ENCODE results near the gene KLRK1. TPM values are rescaled to one million over a fixed set of nuclear protein-coding genes. Genes with fewer than 3 reads are reported as not detected.
"Not testable (repeated sequence)": the region's sequence is repeated elsewhere in the genome, so short reads cannot be mapped to it uniquely, and the experiment has no call there.

Gene KLRK1
- total RNA-seq, 1 experiment from 2014 or later: 2.3 TPM

DNA sequence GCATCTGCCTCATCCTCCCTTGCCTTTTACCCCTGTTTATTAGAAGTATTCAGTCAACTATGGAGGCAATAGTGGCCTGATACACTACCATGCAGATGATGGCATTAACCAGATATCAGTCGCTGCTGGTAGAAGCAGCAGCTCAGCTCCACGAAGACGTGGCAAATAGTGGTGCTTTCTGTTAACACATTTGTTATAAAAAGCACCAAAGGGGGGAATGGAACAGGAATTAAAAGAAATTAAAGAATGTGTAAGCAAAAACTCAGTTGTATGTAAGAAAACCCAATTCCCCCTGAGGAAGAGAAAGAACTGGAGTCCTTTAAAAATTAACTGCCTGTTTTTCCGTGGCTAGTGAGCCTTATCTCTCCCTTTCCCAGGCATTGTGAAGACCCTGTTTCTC is 22.1 kb downstream of the KLRK1 start:
- ATAC-seq; H3K9me2 ChIP-seq (ENCODE audit: insufficient read depth); H3K4me3 ChIP-seq (replicated peaks in 1 of 2; ENCODE audit: low read depth in 1 of 2, low read length in 2 of 2); H3K27me3 ChIP-seq (ENCODE audit: insufficient read depth, low read length); H3K9me3 ChIP-seq (ENCODE audit: control insufficient read depth in 1 of 2, insufficient read depth in 1 of 2, low read depth in 1 of 2, low read length in 2 of 2); H3K79me2 ChIP-seq (ENCODE audit: insufficient read depth, low read length); BruUV-seq (replicated peaks); H3K36me3 ChIP-seq (ENCODE audit: control insufficient read depth in 1 of 2, insufficient read depth in 2 of 2, low read length in 2 of 2); intact Hi-C loops (cut with micrococcal nuclease); POLR2A ChIA-PET; H2AFZ ChIP-seq (ENCODE audit: low read depth, low read length, poor library complexity, severe bottlenecking); H3K27ac ChIP-seq (ENCODE audit: low read depth, low read length); DNase-seq (ENCODE audit: low read depth, low spot score); H3K9ac ChIP-seq (ENCODE audit: low read length); H3K4me2 ChIP-seq (ENCODE audit: low read length); H4K20me1 ChIP-seq (ENCODE audit: insufficient read depth): not testable (repeated sequence)
- H3K4me1 ChIP-seq (ENCODE audit: control insufficient read depth in 1 of 2, insufficient read depth in 2 of 2, low read length in 2 of 2): peaks cover 29 to 48% of the 10 kb centered on the region in 2 experiments; a peak in 3 of 4 replicates
- RAD21 ChIA-PET (ENCODE audit: low non-redundant PET in 1 of 2, low total read pairs in 2 of 2, uncharacterized antibody in 2 of 2, unreplicated experiment in 2 of 2): interaction anchor here in 1 of 2 experiments (1.2 kb wide), 1 partner anchor 194 kb away, joined by 4 read pairs; no protein-coding TSS in a partner anchor
- CTCF ChIA-PET: interaction anchor here (0.8 to 3.1 kb wide), 6 partner anchors 25 to 404 kb away, joined by 3 to 29 read pairs (median 8); no protein-coding TSS in a partner anchor

DNA sequence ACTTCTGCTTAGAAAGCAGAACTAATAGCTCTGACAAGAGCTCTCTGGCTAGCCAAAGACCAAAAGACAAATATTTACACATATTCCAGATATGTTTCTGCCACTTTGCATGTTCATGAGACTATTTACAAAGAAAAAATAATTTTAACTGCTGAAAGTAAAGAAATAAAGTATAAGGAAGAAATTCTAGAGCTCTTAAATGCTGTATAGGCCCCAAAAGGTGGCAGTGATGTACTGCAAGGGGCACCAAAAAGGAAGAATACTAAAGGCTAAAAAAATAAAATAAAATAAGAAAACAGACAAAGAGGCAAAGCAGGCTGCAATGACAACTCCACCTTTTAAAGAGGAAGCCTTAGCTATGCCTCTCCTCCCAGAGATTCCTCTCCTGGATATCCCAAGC is 23.0 kb downstream of the KLRK1 start:
- H3K79me2 ChIP-seq (ENCODE audit: insufficient read depth, low read length): no peaks in the 10 kb centered on the region
- peaks cover 25 to 48% of the 10 kb centered on the region in 2 experiments; a peak in 3 of 4 replicates for H3K4me1 ChIP-seq (ENCODE audit: control insufficient read depth in 1 of 2, insufficient read depth in 2 of 2, low read length in 2 of 2)
- H3K27ac ChIP-seq (ENCODE audit: low read depth, low read length): peak overlapping the region; percentile 89
- BruUV-seq (replicated peaks): no TSS peak
- ChIA-PET POLR2A (no interaction called here), CTCF (interaction anchor here (0.8 to 3.1 kb wide), 9 partner anchors 26 to 404 kb away, joined by 3 to 29 read pairs (median 4); no protein-coding TSS in a partner anchor), RAD21 (ENCODE audit: low non-redundant PET in 1 of 2, low total read pairs in 2 of 2, uncharacterized antibody in 2 of 2, unreplicated experiment in 2 of 2) (interaction anchor here in 1 of 2 experiments (0.5 to 1.2 kb wide), 2 partner anchors 142 to 195 kb away, joined by 4 to 7 read pairs; no protein-coding TSS in a partner anchor)
- no peaks in the 10 kb centered on the region for H3K9me2 ChIP-seq (ENCODE audit: insufficient read depth)
- H3K36me3 ChIP-seq (ENCODE audit: control insufficient read depth in 1 of 2, insufficient read depth in 2 of 2, low read length in 2 of 2): no peaks in the 10 kb centered on the region
- no peaks in the 10 kb centered on the region for H3K27me3 ChIP-seq (ENCODE audit: insufficient read depth, low read length)
- peaks cover 0 to 7% of the 10 kb centered on the region in 2 experiments; a peak in 2 of 4 replicates for H3K9me3 ChIP-seq (ENCODE audit: control insufficient read depth in 1 of 2, insufficient read depth in 1 of 2, low read depth in 1 of 2, low read length in 2 of 2)
- no peak overlapping the region for H3K9ac ChIP-seq (ENCODE audit: low read length)
- intact Hi-C loops (cut with micrococcal nuclease): no loop called here
- ATAC-seq (no peak), DNase-seq (ENCODE audit: low read depth, low spot score) (no peak)
- peak overlapping the region; percentile 67 for H2AFZ ChIP-seq (ENCODE audit: low read depth, low read length, poor library complexity, severe bottlenecking)
- peak overlapping the region; percentile 90; the same call in 1 of the 2 replicates for H3K4me2 ChIP-seq (ENCODE audit: low read length)
- H4K20me1 ChIP-seq (ENCODE audit: insufficient read depth): no peaks in the 10 kb centered on the region
- H3K4me3 ChIP-seq (replicated peaks in 1 of 2; ENCODE audit: low read depth in 1 of 2, low read length in 2 of 2): no peak overlapping the region
- TF ChIP-seq SIN3A (IDR thresholded peaks at IDR 0.05; ENCODE audit: low read depth): no peak
- TF ChIP-seq JUND (IDR thresholded peaks at IDR 0.05): no peak
- TF ChIP-seq ZFX (IDR thresholded peaks at IDR 0.05): no peak
- no peak for TF ChIP-seq SRF (IDR thresholded peaks at IDR 0.05; ENCODE audit: low read depth)
- TF ChIP-seq TCF7L2 (IDR thresholded peaks at IDR 0.05; ENCODE audit: borderline replicate concordance, extremely low read depth, insufficient read depth, insufficient read length): no peak
- TF ChIP-seq, protein P1, sequence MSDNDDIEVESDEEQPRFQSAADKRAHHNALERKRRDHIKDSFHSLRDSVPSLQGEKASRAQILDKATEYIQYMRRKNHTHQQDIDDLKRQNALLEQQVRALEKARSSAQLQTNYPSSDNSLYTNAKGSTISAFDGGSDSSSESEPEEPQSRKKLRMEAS (IDR thresholded peaks at IDR 0.05): peak; percentile 39; the same call in 1 of the 2 replicates
- TF ChIP-seq, protein P2, sequence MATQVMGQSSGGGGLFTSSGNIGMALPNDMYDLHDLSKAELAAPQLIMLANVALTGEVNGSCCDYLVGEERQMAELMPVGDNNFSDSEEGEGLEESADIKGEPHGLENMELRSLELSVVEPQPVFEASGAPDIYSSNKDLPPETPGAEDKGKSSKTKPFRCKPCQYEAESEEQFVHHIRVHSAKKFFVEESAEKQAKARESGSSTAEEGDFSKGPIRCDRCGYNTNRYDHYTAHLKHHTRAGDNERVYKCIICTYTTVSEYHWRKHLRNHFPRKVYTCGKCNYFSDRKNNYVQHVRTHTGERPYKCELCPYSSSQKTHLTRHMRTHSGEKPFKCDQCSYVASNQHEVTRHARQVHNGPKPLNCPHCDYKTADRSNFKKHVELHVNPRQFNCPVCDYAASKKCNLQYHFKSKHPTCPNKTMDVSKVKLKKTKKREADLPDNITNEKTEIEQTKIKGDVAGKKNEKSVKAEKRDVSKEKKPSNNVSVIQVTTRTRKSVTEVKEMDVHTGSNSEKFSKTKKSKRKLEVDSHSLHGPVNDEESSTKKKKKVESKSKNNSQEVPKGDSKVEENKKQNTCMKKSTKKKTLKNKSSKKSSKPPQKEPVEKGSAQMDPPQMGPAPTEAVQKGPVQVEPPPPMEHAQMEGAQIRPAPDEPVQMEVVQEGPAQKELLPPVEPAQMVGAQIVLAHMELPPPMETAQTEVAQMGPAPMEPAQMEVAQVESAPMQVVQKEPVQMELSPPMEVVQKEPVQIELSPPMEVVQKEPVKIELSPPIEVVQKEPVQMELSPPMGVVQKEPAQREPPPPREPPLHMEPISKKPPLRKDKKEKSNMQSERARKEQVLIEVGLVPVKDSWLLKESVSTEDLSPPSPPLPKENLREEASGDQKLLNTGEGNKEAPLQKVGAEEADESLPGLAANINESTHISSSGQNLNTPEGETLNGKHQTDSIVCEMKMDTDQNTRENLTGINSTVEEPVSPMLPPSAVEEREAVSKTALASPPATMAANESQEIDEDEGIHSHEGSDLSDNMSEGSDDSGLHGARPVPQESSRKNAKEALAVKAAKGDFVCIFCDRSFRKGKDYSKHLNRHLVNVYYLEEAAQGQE (IDR thresholded peaks at IDR 0.05; ENCODE audit: low read depth): no peak
- TF ChIP-seq FOSL1 (IDR thresholded peaks at IDR 0.05; ENCODE audit: low read depth): no peak
- TF ChIP-seq, protein P3, sequence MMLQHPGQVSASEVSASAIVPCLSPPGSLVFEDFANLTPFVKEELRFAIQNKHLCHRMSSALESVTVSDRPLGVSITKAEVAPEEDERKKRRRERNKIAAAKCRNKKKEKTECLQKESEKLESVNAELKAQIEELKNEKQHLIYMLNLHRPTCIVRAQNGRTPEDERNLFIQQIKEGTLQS (IDR thresholded peaks at IDR 0.05): no peak
- TF ChIP-seq EZH2 (IDR thresholded peaks at IDR 0.05): no peak
- TF ChIP-seq EZH2phosphoT487 (IDR thresholded peaks at IDR 0.05; ENCODE audit: borderline replicate concordance): no peak
- TF ChIP-seq SP1 (IDR thresholded peaks at IDR 0.05; ENCODE audit: low read depth): peak; percentile 30; the same call in 1 of the 2 replicates
- no peak for TF ChIP-seq CEBPB (IDR thresholded peaks at IDR 0.05; ENCODE audit: low read depth)
- no peak for TF ChIP-seq POLR2A (IDR thresholded peaks at IDR 0.05; ENCODE audit: borderline replicate concordance, extremely low read depth, insufficient read depth, insufficient read length)
- TF ChIP-seq ZNF274 (IDR thresholded peaks at IDR 0.05; ENCODE audit: low read depth, low read length): no peak
- no peak for TF ChIP-seq YY1 (IDR thresholded peaks at IDR 0.05; ENCODE audit: extremely low read depth, insufficient replicate concordance, low read depth, low read length)
- 0 out of 2 replicates have a peak, but pooled peaks have one; percentile 14 for TF ChIP-seq ELF1 (IDR thresholded peaks at IDR 0.05; ENCODE audit: borderline replicate concordance, low read depth)

Measured in HCT116 (cell line).